Motor neuron (in vitro differentiated cells): ENCODE measurements around the gene HADHB. TPM values are rescaled to one million over a fixed set of nuclear protein-coding genes. Genes with fewer than 3 reads are reported as not detected.
A peak's percentile ranks its signal among the peaks of the same experiment; 100 is the strongest.
"Not testable (repeated sequence)": the region's sequence is repeated elsewhere in the genome, so short reads cannot be mapped to it uniquely, and the experiment has no call there.

ENCODE experiments used
- ATAC-seq, 8 experiments: fragments of 200-7000 bp; cut with Tn5 transposase; replicated peaks in 6 of 8; 2 replicates each; pipeline ENCODE4 v1.8.0; 2021; ENCODE audit warnings: mild to moderate bottlenecking in 8 of 8, moderate library complexity in 8 of 8
- H3K27ac ChIP-seq, 2 donors: fragments of 250-450 bp; sonication (Bioruptor Pico); 2 replicates each; pipeline ENCODE4 v1.9.0; 2021; ENCODE audit warnings: antibody characterized with exemption in 2 of 2, mild to moderate bottlenecking in 2 of 2, moderate library complexity in 1 of 2
- H3K4me1 ChIP-seq, 2 donors: fragments of 250-450 bp; sonication (Bioruptor Pico); replicated peaks in 1 of 2; 2 replicates each; pipeline ENCODE4 v1.6.1; 2021; ENCODE audit warnings: antibody characterized with exemption in 2 of 2, mild to moderate bottlenecking in 2 of 2, moderate library complexity in 1 of 2
- H3K4me3 ChIP-seq, 5 donors: fragments of 250-450 bp; sonication (Bioruptor Pico); 2 replicates each; pipeline ENCODE4 v1.9.0; 2021; ENCODE audit warnings: antibody characterized with exemption in 5 of 5, mild to moderate bottlenecking in 5 of 5, moderate library complexity in 4 of 5
- WGBS, 10 experiments: fragments of 450-650 bp; shearing (Covaris generic); methylation state at CpG; one replicate each; pipeline ENCODE4 v1.0.0; 2022; 5-methylcytosine and 5-hydroxymethylcytosine counted together
- in situ Hi-C, 9 experiments: fragments of 400-800 bp; cut with MboI; loops; one replicate each; pipeline ENCODE4 v1.15.0; 2021; ENCODE audit warnings: low sequenced_read_pairs in 9 of 9, low pct_unique_long_range_greater_than_20kb in 2 of 9; ENCODE audit not compliant: unreplicated experiment in 9 of 9
- total RNA-seq, 8 experiments: library from RNA; unstranded; fragments of 300-600 nt; gene quantifications; 2 replicates each; pipeline versions ENCODE4 v1.2.3 to v1.2.4, GENCODE V29; 2022

The HADHB gene
- total RNA-seq, 8 experiments from 2014 or later: 29.2 to 144 (median 71.6) TPM

- 7 to 100% (median 63%) methylated on average over 1 to 5 of the region's 5 CpGs for WGBS, 10 experiments
- ATAC-seq: no peak
- in situ Hi-C loops: no loop called here
- Histone ChIP-seq H3K27ac (no peak overlapping the region), H3K4me1 (peaks cover 0 to 3% of the 10 kb centered on the region in 2 donors), H3K4me3 (no peak overlapping the region)
Measured at GRCh38 chr2:26327291-26328272, 82.8 kb downstream of the HADHB start.

- H3K4me3 ChIP-seq, ATAC-seq, H3K27ac ChIP-seq, H3K4me1 ChIP-seq, in situ Hi-C loops: not testable (repeated sequence)
- 29 to 100% (median 91%) methylated on average over 1 to 3 of the region's 4 CpGs; no CpG with 5 or more reads in 3 of the 10 experiments for WGBS, 10 experiments
Measured at GRCh38 chr2:26329083-26329482, 84.3 kb downstream of the HADHB start.

DNA sequence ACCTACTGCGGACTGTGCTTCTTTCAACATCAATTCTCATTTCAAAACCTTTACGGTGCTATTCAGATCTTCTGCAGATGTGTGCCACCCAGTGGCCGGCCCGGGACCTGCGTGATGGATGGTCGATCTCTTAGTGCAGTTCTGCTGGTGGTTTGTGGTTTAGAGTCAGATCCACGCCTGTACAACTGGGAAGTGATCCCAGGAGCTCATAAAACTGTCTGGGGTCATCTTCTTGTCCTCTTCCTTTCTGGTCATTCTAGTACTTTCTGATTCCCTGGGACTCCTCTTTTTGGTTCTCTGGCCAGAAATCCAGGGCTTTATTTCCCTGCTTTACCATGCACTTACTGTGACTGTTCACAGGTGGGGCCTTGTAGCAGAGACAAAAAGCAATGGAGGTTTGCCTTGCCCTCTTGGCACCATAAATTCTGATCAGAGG lies 85.4 kb downstream of the HADHB start:
- Histone ChIP-seq H3K27ac (no peak overlapping the region), H3K4me1 (peaks cover 3 to 8% of the 10 kb centered on the region in 2 donors), H3K4me3 (no peak overlapping the region)
- peak; percentile 79 to 99 (median 92) for ATAC-seq
- in situ Hi-C loops: no loop called here
- WGBS, 10 experiments: 4 to 40% (median 13%) methylated on average over 1 to 4 of the region's 7 CpGs; no CpG with 5 or more reads in 2 of the 10 experiments

DNA sequence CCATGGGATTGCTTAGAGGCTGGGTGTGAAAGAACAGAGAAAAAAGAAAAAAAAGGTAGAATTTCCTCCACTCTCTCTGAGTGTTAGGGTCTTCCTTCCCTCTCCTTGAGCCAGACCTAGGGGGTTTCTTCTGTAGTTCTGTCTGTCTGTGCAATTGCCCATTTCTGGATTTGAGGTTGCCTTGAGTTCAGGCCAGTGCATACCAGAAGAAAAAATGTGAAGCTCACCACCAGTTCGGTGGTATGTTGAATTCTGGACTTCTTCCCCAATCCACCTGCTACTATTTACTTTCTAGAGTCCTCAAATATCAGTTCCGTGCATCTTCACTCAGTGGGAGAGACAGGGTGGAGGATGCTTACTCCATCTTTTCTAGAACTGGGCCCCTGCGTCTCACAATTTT lies 85.9 kb downstream of the HADHB start:
- in situ Hi-C loops: no loop called here
- no peak for ATAC-seq
- H3K27ac ChIP-seq: no peak overlapping the region
- H3K4me1 ChIP-seq: peaks cover 3 to 8% of the 10 kb centered on the region in 2 donors
- 48 to 100% (median 90%) methylated on average over 1 to 3 of the region's 3 CpGs; no CpG with 5 or more reads in 1 of the 10 experiments for WGBS, 10 experiments
- H3K4me3 ChIP-seq: no peak overlapping the region

- in situ Hi-C loops, H3K4me1 ChIP-seq, ATAC-seq, H3K27ac ChIP-seq, H3K4me3 ChIP-seq: not testable (repeated sequence)
- WGBS, 10 experiments: 64 to 98% (median 88%) methylated on average over 1 to 8 of the region's 8 CpGs; no CpG with 5 or more reads in 1 of the 10 experiments
Measured at GRCh38 chr2:26331321-26331720, 86.6 kb downstream of the HADHB start.

GRCh38 chr2:26333293-26333692 lies 88.6 kb downstream of the HADHB start:
- Histone ChIP-seq H3K4me1 (peaks cover 3 to 8% of the 10 kb centered on the region in 2 donors), H3K4me3 (no peak overlapping the region), H3K27ac (no peak overlapping the region)
- WGBS, 10 experiments: 0 to 40% methylated on average over 1 of the region's 2 CpGs; no CpG with 5 or more reads in 8 of the 10 experiments
- peak in 5 of 8 experiments; percentile 58 to 87 (median 79) for ATAC-seq
- in situ Hi-C loops: no loop called here

DNA sequence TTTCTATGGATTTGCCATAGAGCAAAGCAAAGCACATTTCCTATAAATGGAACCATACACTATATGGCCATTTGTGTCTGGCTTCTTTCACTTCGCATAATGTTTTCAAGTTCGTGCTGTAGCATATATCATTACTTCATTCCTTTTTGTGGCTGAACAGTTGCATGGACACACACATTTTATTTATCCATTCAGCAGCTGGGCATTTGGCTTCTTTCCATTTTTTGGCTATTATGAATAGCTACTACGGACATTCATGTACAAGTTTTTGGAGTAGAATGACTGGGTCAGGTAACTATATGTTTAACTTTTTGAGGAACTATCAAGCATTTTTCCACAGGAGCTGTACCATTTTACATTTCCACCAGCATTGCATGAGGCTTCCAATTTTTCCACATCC lies 90.5 kb downstream of the HADHB start:
- in situ Hi-C loops: no loop called here
- Histone ChIP-seq H3K4me1 (peaks cover 1 to 8% of the 10 kb centered on the region in 2 donors), H3K4me3 (no peak overlapping the region), H3K27ac (no peak overlapping the region)
- 0 to 96% (median 61%) methylated on average over 2 to 3 of the region's 3 CpGs; no CpG with 5 or more reads in 2 of the 10 experiments for WGBS, 10 experiments
- ATAC-seq: no peak

DNA sequence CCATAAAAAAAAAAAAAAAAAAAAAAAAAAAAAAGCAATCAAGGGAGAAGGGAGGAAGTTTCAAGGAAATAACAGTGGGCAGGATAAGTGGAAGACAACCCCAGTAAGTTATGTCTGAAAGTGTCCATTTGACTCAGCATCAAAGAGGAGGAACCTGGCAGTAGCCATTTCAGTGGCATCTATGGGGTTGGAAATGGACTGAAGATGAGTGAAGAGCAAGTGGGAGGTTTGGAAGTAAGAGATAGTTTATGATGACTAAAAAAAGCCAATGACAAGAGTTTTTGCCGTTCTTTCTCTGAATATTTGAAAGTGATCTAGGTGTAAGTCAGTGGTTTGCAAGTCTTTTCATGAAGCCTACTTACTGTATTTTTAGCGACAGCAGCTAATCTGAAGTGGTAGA lies 92.0 kb downstream of the HADHB start:
- Histone ChIP-seq H3K27ac (no peak overlapping the region), H3K4me3 (no peak overlapping the region), H3K4me1 (peaks cover 0 to 8% of the 10 kb centered on the region in 2 donors)
- no peak for ATAC-seq
- WGBS, 10 experiments: 18 to 100% (median 94%) methylated on average over 1 to 2 of the region's 2 CpGs; no CpG with 5 or more reads in 2 of the 10 experiments
- in situ Hi-C loops: no loop called here

- no peak overlapping the region for H3K27ac ChIP-seq
- H3K4me1 ChIP-seq: peaks cover 0 to 8% of the 10 kb centered on the region in 2 donors
- WGBS, 10 experiments: 86 to 100% (median 100%) methylated on average over 1 to 2 of the region's 2 CpGs; no CpG with 5 or more reads in 2 of the 10 experiments
- H3K4me3 ChIP-seq: no peak overlapping the region
- in situ Hi-C loops: no loop called here
- ATAC-seq: no peak
Measured at GRCh38 chr2:26337298-26337697, 92.6 kb downstream of the HADHB start.

Other genes with a start within 250 kb of the HADHB start
- 100 to 1,000 TPM in 2 of 8 experiments, 10 to 100 TPM in 6; 78.0 to 135 (median 86.2) TPM for gene RAB10, start 210.9 kb upstream of the HADHB start, total RNA-seq
- gene GAREM2, start 71.9 kb upstream of the HADHB start, total RNA-seq: 10 to 100 TPM in 2 of 8 experiments, 1 to 10 TPM in 6; 1.0 to 17.1 (median 5.0) TPM
- gene HADHA, start 307 bp upstream of the HADHB start, total RNA-seq: 100 to 1,000 TPM in 4 of 8 experiments, 10 to 100 TPM in 4; 75.1 to 152 (median 113) TPM
- gene SELENOI, start 101.2 kb downstream of the HADHB start, total RNA-seq: 10 to 100 TPM; 15.7 to 35.8 (median 24.8) TPM
- gene ADGRF3, start 101.8 kb downstream of the HADHB start, total RNA-seq: 1 to 10 TPM in 5 of 8 experiments, under 1 TPM in 3; 0.36 to 2.4 (median 1.4) TPM
- 10 to 100 TPM in 1 of 8 experiments, 1 to 10 TPM in 1, under 1 TPM in 3, not detected in 3; 0.43 to 37.1 (median 0.58) TPM for gene DRC1, start 157.0 kb downstream of the HADHB start, total RNA-seq
- under 1 TPM in 7 of 8 experiments, not detected in 1; 0.05 to 0.61 (median 0.31) TPM for gene OTOF, start 233.2 kb downstream of the HADHB start, total RNA-seq